Activated naive CD4-positive, alpha-beta T cell treated with anti-CD3 and anti-CD28 coated beads, Interleukin-2, amount 50 U/mL, for 24 hours (primary cell): Measurements from ENCODE around the gene ROS1.
"Not testable (repeated sequence)": the region's sequence is repeated elsewhere in the genome, so short reads cannot be mapped to it uniquely, and the experiment has no call there.

ENCODE experiments used
- H3K27ac Mint-ChIP-seq: one replicate; pipeline ENCODE4 v1.8.0; 2021; ENCODE audit warnings: mild to moderate bottlenecking, mixed read lengths
- H3K27me3 Mint-ChIP-seq: one replicate; pipeline ENCODE4 v1.8.0; 2021; ENCODE audit warnings: mixed read lengths
- H3K36me3 Mint-ChIP-seq: one replicate; pipeline ENCODE4 v1.8.0; 2021; ENCODE audit warnings: mixed read lengths
- H3K4me1 Mint-ChIP-seq: one replicate; pipeline ENCODE4 v1.8.0; 2021; ENCODE audit warnings: mixed read lengths
- H3K4me3 Mint-ChIP-seq: one replicate; pipeline ENCODE4 v1.8.0; 2021; ENCODE audit warnings: mild to moderate bottlenecking, mixed read lengths
- H3K9me3 Mint-ChIP-seq: one replicate; pipeline ENCODE4 v1.8.0; 2021; ENCODE audit warnings: mixed read lengths

ROS1 gene

GRCh38 chr6:117372289-117372688 is 53.5 kb downstream of the ROS1 start:
- not testable (repeated sequence) for H3K36me3 Mint-ChIP-seq, H3K9me3 Mint-ChIP-seq, H3K4me3 Mint-ChIP-seq, H3K27ac Mint-ChIP-seq, H3K4me1 Mint-ChIP-seq
- peaks cover 11% of the 10 kb centered on the region for H3K27me3 Mint-ChIP-seq

- no peak overlapping the region for H3K4me3 Mint-ChIP-seq
- peaks cover 11% of the 10 kb centered on the region for H3K27me3 Mint-ChIP-seq
- H3K4me1 Mint-ChIP-seq = peaks cover 3% of the 10 kb centered on the region
- no peaks in the 10 kb centered on the region for H3K36me3 Mint-ChIP-seq
- H3K27ac Mint-ChIP-seq = no peak overlapping the region
- H3K9me3 Mint-ChIP-seq = no peaks in the 10 kb centered on the region
Measured at GRCh38 chr6:117371492-117371891, 54.2 kb downstream of the ROS1 start.

DNA sequence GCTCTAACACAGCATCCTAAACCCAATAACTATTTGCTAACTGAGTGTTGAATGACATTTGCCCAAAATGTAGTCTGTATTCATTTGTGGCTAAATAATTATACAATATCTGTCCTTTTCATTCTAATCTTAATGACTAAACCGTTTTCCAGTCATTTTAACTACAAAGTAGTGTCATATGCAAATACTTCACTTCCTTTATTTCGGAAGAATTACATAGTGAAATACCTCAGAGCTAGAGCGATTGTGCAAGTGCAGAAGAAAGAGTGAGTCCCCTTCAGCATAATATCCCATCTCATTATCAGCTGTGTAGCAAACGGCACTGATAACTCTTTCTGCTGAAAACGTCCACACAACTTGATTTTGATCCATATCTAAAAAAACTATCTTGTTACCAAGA is 66.2 kb downstream of the ROS1 start:
- Mint-ChIP-seq H3K4me3 (no peak overlapping the region), H3K27me3 (peaks cover 6% of the 10 kb centered on the region)

DNA sequence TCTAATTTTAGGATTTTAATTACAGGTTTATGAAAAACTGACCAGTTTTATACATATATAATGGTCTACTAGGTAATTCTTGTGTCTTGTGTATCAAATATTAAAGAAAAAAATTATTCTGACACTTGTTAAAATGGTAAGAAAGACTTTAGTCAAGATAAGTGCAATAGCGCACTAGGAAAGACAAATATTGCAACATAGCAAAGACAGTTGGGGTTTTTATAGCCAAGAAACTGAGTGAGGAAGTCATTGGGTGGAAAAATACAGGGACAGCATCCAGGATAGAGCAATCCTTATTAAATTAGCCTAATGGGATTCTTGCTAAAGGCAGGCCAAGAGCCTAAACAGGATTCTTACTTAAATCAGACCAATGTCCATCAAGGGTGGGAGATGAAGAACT is 71.1 kb downstream of the ROS1 start:
- Mint-ChIP-seq H3K27ac (no peak overlapping the region), H3K36me3 (no peaks in the 10 kb centered on the region), H3K4me1 (no peaks in the 10 kb centered on the region), H3K4me3 (no peak overlapping the region), H3K9me3 (no peaks in the 10 kb centered on the region), H3K27me3 (no peaks in the 10 kb centered on the region)

More for the DNA sequence above, 66.2 kb downstream of the ROS1 start:
- H3K4me1 Mint-ChIP-seq = no peaks in the 10 kb centered on the region
- H3K27ac Mint-ChIP-seq = no peak overlapping the region
- no peaks in the 10 kb centered on the region for H3K36me3 Mint-ChIP-seq
- H3K9me3 Mint-ChIP-seq = no peaks in the 10 kb centered on the region

DNA sequence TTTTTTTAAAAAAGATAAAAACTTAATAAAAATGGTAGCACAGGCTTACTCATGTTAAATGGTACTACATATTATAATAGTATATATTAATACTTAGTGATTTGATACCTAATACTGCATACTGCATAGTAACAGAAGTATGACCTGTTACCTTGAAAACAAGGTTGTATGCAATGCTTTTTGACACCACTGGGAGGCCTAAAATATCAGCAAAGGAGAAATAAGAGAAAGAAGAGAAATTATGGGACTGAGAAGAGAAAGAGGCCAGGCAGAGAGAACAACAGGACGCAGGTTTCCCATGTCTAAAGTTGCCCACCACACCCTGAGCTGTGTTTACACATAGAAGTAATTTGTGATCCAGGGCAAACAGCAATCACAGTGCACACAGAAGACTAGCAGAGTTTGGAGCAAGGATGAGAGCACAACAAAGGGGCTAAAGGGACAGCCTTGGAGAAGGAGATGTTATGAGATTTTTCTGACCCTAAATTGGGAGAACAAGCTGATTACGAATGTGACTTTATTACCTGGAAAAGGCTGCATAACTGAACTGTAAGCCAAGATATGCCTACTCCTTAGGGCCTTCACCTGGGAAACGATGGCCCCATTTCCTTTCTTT is 73.2 kb downstream of the ROS1 start:
- Mint-ChIP-seq H3K4me3 (no peak overlapping the region), H3K9me3 (no peaks in the 10 kb centered on the region), H3K4me1 (no peaks in the 10 kb centered on the region), H3K27ac (no peak overlapping the region), H3K27me3 (no peaks in the 10 kb centered on the region), H3K36me3 (no peaks in the 10 kb centered on the region)

DNA sequence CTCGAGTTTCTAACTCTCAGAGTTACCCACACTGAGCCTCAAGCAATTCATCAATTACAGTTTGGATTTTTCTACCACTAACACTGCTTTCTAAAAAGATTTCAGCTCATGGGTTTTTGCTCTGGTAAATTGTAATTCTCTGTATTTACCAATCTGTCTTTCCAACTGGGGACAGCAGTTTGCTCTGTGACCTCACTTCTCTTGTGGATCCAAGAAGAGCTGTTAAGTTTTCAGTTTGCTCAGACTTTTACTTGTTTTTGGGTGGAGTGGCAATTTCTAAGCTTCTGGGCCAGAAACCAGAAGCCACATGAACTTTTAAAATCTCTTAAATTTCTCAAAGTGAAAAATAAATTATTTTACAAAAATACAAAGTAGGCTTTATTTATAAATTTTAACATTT is 74.2 kb downstream of the ROS1 start:
- H3K4me3 Mint-ChIP-seq = no peak overlapping the region
- H3K36me3 Mint-ChIP-seq = no peaks in the 10 kb centered on the region
- H3K27ac Mint-ChIP-seq = no peak overlapping the region
- no peaks in the 10 kb centered on the region for H3K27me3 Mint-ChIP-seq
- H3K9me3 Mint-ChIP-seq = no peaks in the 10 kb centered on the region
- H3K4me1 Mint-ChIP-seq = no peaks in the 10 kb centered on the region

GRCh38 chr6:117346142-117346930 is 79.4 kb downstream of the ROS1 start:
- no peak overlapping the region for H3K4me3 Mint-ChIP-seq
- no peak overlapping the region for H3K27ac Mint-ChIP-seq
- no peaks in the 10 kb centered on the region for H3K36me3 Mint-ChIP-seq
- peaks cover 6% of the 10 kb centered on the region for H3K27me3 Mint-ChIP-seq
- no peaks in the 10 kb centered on the region for H3K4me1 Mint-ChIP-seq
- no peaks in the 10 kb centered on the region for H3K9me3 Mint-ChIP-seq

GRCh38 chr6:117345292-117345610 is 80.5 kb downstream of the ROS1 start:
- Mint-ChIP-seq H3K4me1 (no peaks in the 10 kb centered on the region), H3K4me3 (no peak overlapping the region), H3K36me3 (no peaks in the 10 kb centered on the region), H3K27ac (no peak overlapping the region), H3K9me3 (no peaks in the 10 kb centered on the region), H3K27me3 (peaks cover 8% of the 10 kb centered on the region)

GRCh38 chr6:117344444-117345291 is 81.1 kb downstream of the ROS1 start:
- Mint-ChIP-seq H3K9me3 (no peaks in the 10 kb centered on the region), H3K27me3 (peaks cover 11% of the 10 kb centered on the region), H3K27ac (no peak overlapping the region), H3K4me3 (no peak overlapping the region), H3K4me1 (no peaks in the 10 kb centered on the region), H3K36me3 (no peaks in the 10 kb centered on the region)

DNA sequence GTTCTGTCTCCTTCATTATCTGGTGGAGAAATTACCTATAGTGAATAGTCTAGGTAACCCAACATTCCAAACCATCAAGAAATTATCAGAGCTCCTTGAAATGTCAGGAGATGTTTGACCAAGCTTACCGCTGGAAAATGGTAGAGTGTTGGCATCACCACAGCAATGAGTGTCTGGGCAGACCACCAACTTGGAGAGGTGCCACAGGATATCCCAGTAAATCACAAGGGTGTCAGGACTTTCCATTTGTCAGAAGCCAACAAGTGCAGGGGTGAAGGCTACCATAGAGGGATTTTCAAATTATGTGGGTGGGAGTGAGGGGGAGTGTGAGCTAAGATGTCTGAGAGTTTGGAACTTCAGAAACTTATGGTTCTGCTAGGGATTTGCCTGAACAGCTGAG is 87.2 kb downstream of the ROS1 start:
- Mint-ChIP-seq H3K9me3 (no peaks in the 10 kb centered on the region), H3K4me1 (no peaks in the 10 kb centered on the region), H3K27ac (no peak overlapping the region), H3K4me3 (no peak overlapping the region), H3K36me3 (no peaks in the 10 kb centered on the region), H3K27me3 (peaks cover 15% of the 10 kb centered on the region)

DNA sequence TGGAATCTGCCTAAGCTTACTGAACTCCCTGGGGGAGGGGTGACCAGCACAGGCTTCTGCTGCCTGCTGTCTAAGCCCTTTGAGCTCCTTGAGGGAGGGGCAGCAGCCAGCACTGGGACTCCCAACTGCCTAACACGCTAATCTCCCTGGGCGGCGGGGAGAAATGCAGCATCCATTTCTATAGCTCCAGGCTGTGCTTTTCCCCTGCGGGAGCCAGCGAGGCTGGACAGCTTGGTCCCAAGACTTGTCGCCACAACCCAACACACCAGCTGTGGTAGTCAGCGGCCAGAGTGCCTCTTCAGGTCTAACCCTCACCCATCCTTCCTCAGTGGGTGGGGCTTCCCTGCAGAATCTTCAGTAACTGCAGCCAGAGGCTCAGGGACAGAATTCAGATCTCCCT is 95.8 kb downstream of the ROS1 start:
- no peaks in the 10 kb centered on the region for H3K36me3 Mint-ChIP-seq
- no peaks in the 10 kb centered on the region for H3K4me1 Mint-ChIP-seq
- peaks cover 14% of the 10 kb centered on the region for H3K9me3 Mint-ChIP-seq
- peaks cover 17% of the 10 kb centered on the region for H3K27me3 Mint-ChIP-seq
- no peak overlapping the region for H3K4me3 Mint-ChIP-seq
- no peak overlapping the region for H3K27ac Mint-ChIP-seq

GRCh38 chr6:117328500-117328899 is 97.2 kb downstream of the ROS1 start:
- peaks cover 17% of the 10 kb centered on the region for H3K27me3 Mint-ChIP-seq
- no peaks in the 10 kb centered on the region for H3K4me1 Mint-ChIP-seq
- no peaks in the 10 kb centered on the region for H3K36me3 Mint-ChIP-seq
- H3K9me3 Mint-ChIP-seq = peaks cover 14% of the 10 kb centered on the region
- H3K4me3 Mint-ChIP-seq = no peak overlapping the region
- H3K27ac Mint-ChIP-seq = no peak overlapping the region

- no peak overlapping the region for H3K4me3 Mint-ChIP-seq
- H3K27me3 Mint-ChIP-seq = peaks cover 16% of the 10 kb centered on the region
- H3K27ac Mint-ChIP-seq = no peak overlapping the region
- H3K36me3 Mint-ChIP-seq = no peaks in the 10 kb centered on the region
- H3K9me3 Mint-ChIP-seq = peaks cover 14% of the 10 kb centered on the region
- no peaks in the 10 kb centered on the region for H3K4me1 Mint-ChIP-seq
Measured at GRCh38 chr6:117328005-117328389, 97.7 kb downstream of the ROS1 start.

DNA sequence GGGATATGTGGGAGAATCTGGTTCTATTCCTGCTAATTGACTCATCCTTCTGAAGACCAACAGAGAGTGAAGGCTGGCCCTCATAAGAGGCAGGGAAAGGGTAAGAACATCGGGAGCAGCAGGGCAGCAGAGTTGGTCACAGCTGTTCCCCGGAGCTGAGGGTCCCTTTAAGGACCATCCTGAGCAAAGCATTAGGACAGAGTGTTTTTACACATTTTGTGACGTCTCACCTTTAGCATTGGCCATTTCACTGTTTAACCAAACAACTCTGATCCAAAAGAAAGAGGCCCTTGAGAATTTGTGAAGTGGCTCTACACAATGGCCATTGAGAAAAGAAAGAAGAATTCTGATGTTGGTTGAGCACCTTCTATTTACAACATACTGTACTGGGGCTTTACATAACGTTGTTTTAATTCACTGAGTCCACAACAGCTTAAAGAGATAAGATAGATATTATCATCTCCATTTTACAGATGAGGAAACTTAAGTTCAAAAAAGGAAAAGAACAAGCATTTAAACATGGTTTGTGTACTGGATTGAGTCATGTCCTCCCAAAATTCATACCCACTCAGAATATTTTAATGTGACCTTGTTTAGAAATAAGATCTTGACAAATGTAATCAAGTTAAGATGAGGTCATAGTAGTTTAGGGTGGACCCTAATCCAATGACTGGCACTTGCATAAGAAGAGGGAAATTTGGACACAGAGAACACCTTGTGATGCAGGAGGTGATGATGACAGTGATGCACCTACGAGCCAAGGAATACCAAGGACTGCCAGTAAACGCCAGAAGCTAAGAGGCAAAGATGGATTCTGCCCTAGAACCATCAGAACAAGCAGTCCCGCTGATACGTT is 98.4 kb downstream of the ROS1 start:
- Mint-ChIP-seq H3K27me3 (peaks cover 17% of the 10 kb centered on the region), H3K36me3 (no peaks in the 10 kb centered on the region)

DNA sequence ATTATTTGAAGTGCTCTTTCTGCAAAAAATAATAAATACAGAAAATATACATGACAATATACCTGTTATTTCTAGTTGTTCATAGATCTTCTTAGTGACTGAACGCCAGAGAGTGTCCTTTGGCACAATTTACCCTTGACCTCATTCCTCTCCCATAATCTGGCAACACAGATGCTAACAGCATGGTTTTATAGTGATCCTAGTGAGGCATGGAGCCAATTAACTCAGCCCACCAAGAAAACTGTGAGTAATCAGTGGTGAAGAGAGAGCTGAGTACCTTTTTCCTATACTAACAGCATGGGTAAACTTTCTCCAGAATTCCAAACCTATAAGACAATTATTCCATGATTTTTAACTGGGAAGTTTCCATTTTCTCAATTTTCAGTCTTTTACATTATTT is 99.3 kb downstream of the ROS1 start:
- H3K36me3 Mint-ChIP-seq = no peaks in the 10 kb centered on the region
- H3K27ac Mint-ChIP-seq = no peak overlapping the region
- no peaks in the 10 kb centered on the region for H3K4me1 Mint-ChIP-seq
- peaks cover 15% of the 10 kb centered on the region for H3K27me3 Mint-ChIP-seq
- H3K9me3 Mint-ChIP-seq = peaks cover 6% of the 10 kb centered on the region
- H3K4me3 Mint-ChIP-seq = no peak overlapping the region

More for the DNA sequence above, 98.4 kb downstream of the ROS1 start:
- no peaks in the 10 kb centered on the region for H3K4me1 Mint-ChIP-seq
- no peak overlapping the region for H3K4me3 Mint-ChIP-seq
- peaks cover 8% of the 10 kb centered on the region for H3K9me3 Mint-ChIP-seq
- no peak overlapping the region for H3K27ac Mint-ChIP-seq
